Ascending aorta (tissue), 2 donors: ENCODE data around the gene ACAA2. TPM values are rescaled to one million over a fixed set of nuclear protein-coding genes. Genes with fewer than 3 reads are reported as not detected.
"Not testable (repeated sequence)": the region's sequence is repeated elsewhere in the genome, so short reads cannot be mapped to it uniquely, and the experiment has no call there.

Experiments
- DNase-seq, 2 donors: peaks; one replicate each; pipeline ENCODE4 v3.0.0-alpha.2; 2019; ENCODE audit warnings: low spot score in 2 of 2
- H3K27ac ChIP-seq, 2 donors: fragments of 200-600 bp; sonication (generic); one replicate each; pipeline ENCODE4 v1.5.1; 2016 to 2017; ENCODE audit warnings: mild to moderate bottlenecking in 1 of 2
- H3K27me3 ChIP-seq: fragments of 200-600 bp; sonication (generic); one replicate; pipeline ENCODE4 v1.5.1; 2017
- H3K36me3 ChIP-seq, 2 donors: fragments of 200-600 bp; sonication (generic); one replicate each; pipeline ENCODE4 v1.5.1; 2016
- H3K4me1 ChIP-seq, 2 donors: fragments of 200-600 bp; sonication (generic); one replicate each; pipeline ENCODE4 v1.5.1; 2016 to 2017; ENCODE audit warnings: mild to moderate bottlenecking in 1 of 2
- H3K4me3 ChIP-seq, 2 donors: fragments of 200-600 bp; sonication (generic); one replicate each; pipeline ENCODE4 v1.5.1; 2016 to 2017; ENCODE audit warnings: mild to moderate bottlenecking in 1 of 2
- H3K9me3 ChIP-seq, 2 donors: fragments of 200-600 bp; sonication (generic); one replicate each; pipeline ENCODE4 v1.5.1; 2016
- CTCF ChIP-seq, 3 experiments: fragments of 200-600 bp in 2 of 3; fragments of 450-650 bp in 1 of 3; sonication (generic) in 2 of 3; IDR thresholded peaks; one replicate each; pipeline ENCODE4 v1.5.1; 2016 to 2019; ENCODE audit warnings: antibody characterized with exemption in 3 of 3, mild to moderate bottlenecking in 1 of 3, moderate library complexity in 1 of 3
- intact Hi-C: fragments of 100-400 bp; cut with DNase I; formaldehyde crosslinking; loops from one replicate; pipeline ENCODE4 v1.15.1; 2023
- total RNA-seq: library from RNA; depleted of rRNA; stranded (reverse); fragments of >200 nt; gene quantifications from one replicate; pipeline ENCODE4 v1.1.0, GENCODE V29; 2016

ACAA2 gene
- total RNA-seq, 1 donor from 2014 or later: 33.4 TPM

DNA sequence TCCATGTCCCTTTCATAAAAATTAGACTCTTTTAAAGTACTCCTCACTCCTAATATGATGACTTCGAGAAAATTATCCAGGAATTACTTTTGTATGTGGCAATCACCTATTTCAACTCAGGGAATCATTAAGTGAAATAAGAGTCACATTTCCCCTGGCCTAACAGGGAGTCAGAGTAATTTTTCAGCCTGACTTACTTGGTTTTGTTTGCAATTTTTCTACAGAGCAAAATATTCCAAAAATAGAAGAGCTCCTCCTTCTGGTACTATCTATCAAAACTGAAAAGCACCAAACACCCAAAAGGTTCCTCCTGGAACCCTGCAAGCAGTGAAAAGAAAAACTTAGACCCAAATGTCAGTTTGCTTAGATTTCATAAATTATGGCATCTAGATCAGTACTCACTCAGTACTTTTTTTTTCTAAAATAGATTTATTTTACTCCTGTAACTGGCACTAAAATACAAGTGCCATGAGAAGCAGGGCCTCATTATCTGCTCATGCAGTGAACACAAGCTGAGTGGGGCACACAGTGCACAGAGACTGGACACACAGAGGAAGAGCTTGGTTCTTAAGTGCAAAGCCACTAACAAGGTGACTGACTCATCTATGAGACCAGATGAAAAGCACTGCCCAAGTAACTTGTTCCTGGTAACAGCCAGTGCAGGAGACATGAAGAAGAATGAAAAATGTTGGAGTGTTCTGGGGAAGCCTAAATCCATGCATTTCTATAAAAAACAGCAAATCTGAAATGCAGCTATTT is 28.7 kb downstream of the ACAA2 start:
- peaks cover 37 to 75% of the 10 kb centered on the region in 2 donors for H3K36me3 ChIP-seq
- H3K27me3 ChIP-seq: no peaks in the 10 kb centered on the region
- H3K27ac ChIP-seq: no peak overlapping the region
- H3K4me1 ChIP-seq: no peaks in the 10 kb centered on the region
- intact Hi-C loops: no loop called here
- no peaks in the 10 kb centered on the region for H3K9me3 ChIP-seq
- no peak for TF ChIP-seq CTCF (IDR thresholded peaks at IDR 0.05)
- H3K4me3 ChIP-seq: no peak overlapping the region
- DNase-seq: no peak

GRCh38 chr18:49783631-49784030 is 29.7 kb downstream of the ACAA2 start:
- H3K4me3 ChIP-seq, H3K27me3 ChIP-seq, H3K4me1 ChIP-seq, intact Hi-C loops, H3K9me3 ChIP-seq, DNase-seq, H3K27ac ChIP-seq: not testable (repeated sequence)
- H3K36me3 ChIP-seq: peaks cover 30 to 74% of the 10 kb centered on the region in 2 donors

GRCh38 chr18:49778826-49779465 is 34.4 kb downstream of the ACAA2 start:
- DNase-seq: peak in 1 of 2 donors; percentile 27
- intact Hi-C loops: no loop called here
- TF ChIP-seq CTCF (IDR thresholded peaks at IDR 0.05): no peak
- H3K27me3 ChIP-seq: no peaks in the 10 kb centered on the region
- H3K4me1 ChIP-seq: no peaks in the 10 kb centered on the region
- peaks cover 18 to 51% of the 10 kb centered on the region in 2 donors for H3K36me3 ChIP-seq
- H3K27ac ChIP-seq: no peak overlapping the region
- peaks cover 11 to 30% of the 10 kb centered on the region in 2 donors for H3K9me3 ChIP-seq
- H3K4me3 ChIP-seq: no peak overlapping the region

GRCh38 chr18:49769047-49769728 is 44.1 kb downstream of the ACAA2 start:
- H3K27me3 ChIP-seq: no peaks in the 10 kb centered on the region
- no peak overlapping the region for H3K4me3 ChIP-seq
- no peaks in the 10 kb centered on the region for H3K9me3 ChIP-seq
- no peaks in the 10 kb centered on the region for H3K4me1 ChIP-seq
- H3K27ac ChIP-seq: no peak overlapping the region
- intact Hi-C loops: no loop called here
- no peaks in the 10 kb centered on the region for H3K36me3 ChIP-seq
- no peak for TF ChIP-seq CTCF (IDR thresholded peaks at IDR 0.05)
- DNase-seq: no peak

- H3K27ac ChIP-seq: no peak overlapping the region
- no peaks in the 10 kb centered on the region for H3K4me1 ChIP-seq
- no peaks in the 10 kb centered on the region for H3K36me3 ChIP-seq
- H3K9me3 ChIP-seq: no peaks in the 10 kb centered on the region
- DNase-seq: peak in 1 of 2 donors; percentile 64
- peak in 1 of 3 experiments; percentile 25 for TF ChIP-seq CTCF (IDR thresholded peaks at IDR 0.05)
- intact Hi-C loops: no loop called here
- H3K27me3 ChIP-seq: no peaks in the 10 kb centered on the region
- no peak overlapping the region for H3K4me3 ChIP-seq
Observed at GRCh38 chr18:49768051-49768391, 45.3 kb downstream of the ACAA2 start.
